HG02973 (cell line): ENCODE measurements around the gene CARD11.

ENCODE experiments used
- ATAC-seq: cut with Tn5 transposase; IDR thresholded peaks from one replicate; pipeline ENCODE4 v1.9.1; 2021; ENCODE audit warnings: moderate library complexity; ENCODE audit not compliant: unreplicated experiment

Gene CARD11

GRCh38 chr7:2912684-2913439 lies 130.8 kb downstream of the CARD11 start:
- no peak for ATAC-seq

- ATAC-seq: no peak
These were observed 132.2 kb downstream of the CARD11 start for GRCh38 chr7:2911466-2911865.

GRCh38 chr7:2909471-2910039 lies 134.1 kb downstream of the CARD11 start:
- no peak for ATAC-seq

GRCh38 chr7:2909043-2909442 lies 134.6 kb downstream of the CARD11 start:
- ATAC-seq: no peak

- ATAC-seq: no peak
These were observed 135.5 kb downstream of the CARD11 start for GRCh38 chr7:2908103-2908683.

- ATAC-seq: no peak
These were observed 137.3 kb downstream of the CARD11 start for GRCh38 chr7:2906197-2906931.

GRCh38 chr7:2905500-2905899 lies 138.2 kb downstream of the CARD11 start:
- ATAC-seq: no peak

GRCh38 chr7:2905027-2905426 lies 138.6 kb downstream of the CARD11 start:
- ATAC-seq: no peak

- no peak for ATAC-seq
These were observed 139.5 kb downstream of the CARD11 start for GRCh38 chr7:2904202-2904601.

GRCh38 chr7:2903682-2904162 lies 139.9 kb downstream of the CARD11 start:
- ATAC-seq: no peak

GRCh38 chr7:2897023-2897422 lies 146.6 kb downstream of the CARD11 start:
- no peak for ATAC-seq

- no peak for ATAC-seq
These were observed 147.5 kb downstream of the CARD11 start for GRCh38 chr7:2896131-2896530.

GRCh38 chr7:2894118-2894940 lies 149.3 kb downstream of the CARD11 start:
- ATAC-seq: peak; percentile 64

GRCh38 chr7:2893411-2893861 lies 150.2 kb downstream of the CARD11 start:
- ATAC-seq: no peak

- ATAC-seq: no peak
These were observed 151.1 kb downstream of the CARD11 start for GRCh38 chr7:2892549-2892948.

GRCh38 chr7:2887816-2888215 lies 155.9 kb downstream of the CARD11 start:
- ATAC-seq: no peak

GRCh38 chr7:2886900-2887299 lies 156.8 kb downstream of the CARD11 start:
- ATAC-seq: no peak

GRCh38 chr7:2886391-2886790 lies 157.3 kb downstream of the CARD11 start:
- ATAC-seq: no peak

GRCh38 chr7:2884161-2884560 lies 159.5 kb downstream of the CARD11 start:
- no peak for ATAC-seq

GRCh38 chr7:2883101-2883500 lies 160.6 kb downstream of the CARD11 start:
- ATAC-seq: no peak

- ATAC-seq: no peak
These were observed 161.6 kb downstream of the CARD11 start for GRCh38 chr7:2882111-2882510.
